WTC11 (cell line): ENCODE measurements around the gene MRPS15.

Experiments used
- ZNF423 ChIP-seq: fragments of 250-450 bp; sonication (Bioruptor Pico); IDR thresholded peaks from 2 replicates; pipeline ENCODE4 v2.1.2; 2022; ENCODE audit warnings: mild to moderate bottlenecking, moderate library complexity
- TF ChIP-seq, protein P1 (sequence below): fragments of 200-600 bp; IDR thresholded peaks from 2 replicates; pipeline ENCODE4 v1.8.0; 2022; ENCODE audit warnings: antibody characterized with exemption

DNA sequence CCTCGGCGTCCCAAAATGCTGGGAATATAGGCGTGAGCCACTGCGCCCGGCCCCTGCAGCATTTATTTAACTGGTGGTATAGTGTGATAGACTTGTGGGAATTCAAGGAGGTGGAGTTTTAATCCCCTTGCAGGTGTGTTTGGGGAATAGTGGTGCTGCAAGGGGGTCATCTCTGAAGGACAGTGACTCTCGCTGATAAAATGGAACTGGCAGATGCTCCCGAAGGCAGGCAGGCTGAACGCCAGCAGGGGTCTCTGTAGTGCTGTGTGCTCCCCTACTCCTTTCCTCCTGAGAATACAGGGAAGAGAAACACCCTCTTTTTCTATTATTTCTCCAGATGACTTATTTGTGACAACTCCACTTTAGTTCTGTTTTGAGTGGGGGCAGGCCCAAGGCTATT is 17.9 kb downstream of the MRPS15 start:
- TF ChIP-seq, protein P1, sequence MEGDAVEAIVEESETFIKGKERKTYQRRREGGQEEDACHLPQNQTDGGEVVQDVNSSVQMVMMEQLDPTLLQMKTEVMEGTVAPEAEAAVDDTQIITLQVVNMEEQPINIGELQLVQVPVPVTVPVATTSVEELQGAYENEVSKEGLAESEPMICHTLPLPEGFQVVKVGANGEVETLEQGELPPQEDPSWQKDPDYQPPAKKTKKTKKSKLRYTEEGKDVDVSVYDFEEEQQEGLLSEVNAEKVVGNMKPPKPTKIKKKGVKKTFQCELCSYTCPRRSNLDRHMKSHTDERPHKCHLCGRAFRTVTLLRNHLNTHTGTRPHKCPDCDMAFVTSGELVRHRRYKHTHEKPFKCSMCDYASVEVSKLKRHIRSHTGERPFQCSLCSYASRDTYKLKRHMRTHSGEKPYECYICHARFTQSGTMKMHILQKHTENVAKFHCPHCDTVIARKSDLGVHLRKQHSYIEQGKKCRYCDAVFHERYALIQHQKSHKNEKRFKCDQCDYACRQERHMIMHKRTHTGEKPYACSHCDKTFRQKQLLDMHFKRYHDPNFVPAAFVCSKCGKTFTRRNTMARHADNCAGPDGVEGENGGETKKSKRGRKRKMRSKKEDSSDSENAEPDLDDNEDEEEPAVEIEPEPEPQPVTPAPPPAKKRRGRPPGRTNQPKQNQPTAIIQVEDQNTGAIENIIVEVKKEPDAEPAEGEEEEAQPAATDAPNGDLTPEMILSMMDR: 0 out of 2 replicates have a peak, but pooled peaks have one; percentile 13
- TF ChIP-seq ZNF423 (CRISPR knock-in tag): no peak
